ENCODE results near the gene COL13A1.

COL13A1 gene

DNA sequence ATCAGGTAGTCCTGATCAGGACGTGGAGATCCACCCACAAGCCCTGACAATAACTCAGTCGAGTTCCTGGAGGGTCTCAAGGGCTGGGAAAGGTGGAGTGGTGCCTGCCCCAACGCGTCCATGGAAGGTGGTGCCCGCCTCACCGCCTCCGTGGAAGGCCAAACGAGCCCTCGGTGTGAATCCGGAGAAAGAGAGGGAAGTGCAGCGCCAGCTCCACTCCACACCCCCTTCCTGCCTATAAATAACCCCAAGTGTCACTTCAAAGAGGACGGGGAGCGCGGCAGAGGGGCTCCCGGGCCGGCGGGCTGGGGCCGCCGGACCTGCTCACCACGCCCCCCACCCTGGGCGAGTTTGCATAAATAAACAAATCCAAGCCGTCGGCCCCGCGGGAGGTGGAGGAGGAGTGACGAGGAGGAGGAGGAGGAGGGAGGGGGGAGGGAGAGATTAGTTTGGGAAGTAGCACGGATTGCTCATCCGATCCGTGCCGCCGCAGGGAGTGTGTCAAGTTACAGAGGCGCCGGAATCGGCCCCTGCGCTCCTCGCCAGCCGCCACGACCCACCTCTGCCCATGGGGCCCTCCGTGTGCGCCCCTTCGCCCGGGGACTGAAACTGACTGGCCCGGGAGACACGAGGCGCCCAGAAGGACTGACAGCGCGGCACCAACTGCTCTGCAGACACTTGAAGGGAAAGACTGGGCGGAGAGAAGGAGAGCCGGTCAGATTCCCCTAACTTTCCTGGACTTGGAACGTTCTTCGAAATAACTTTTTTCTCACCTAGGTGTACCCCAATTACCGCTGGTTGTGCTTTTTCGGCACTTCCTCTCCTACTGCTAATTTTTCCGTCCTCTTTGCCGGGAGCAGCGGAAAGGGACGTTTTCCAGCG, at the start of gene COL13A1:
TSS of gene COL13A1 (plus strand) at position 473 of the 882 bp plus-strand sequence. CDS start 518 bp downstream, outside the sequence.
- DNase-seq (ENCODE audit: low read depth in 2 of 2) = no peak

DNA sequence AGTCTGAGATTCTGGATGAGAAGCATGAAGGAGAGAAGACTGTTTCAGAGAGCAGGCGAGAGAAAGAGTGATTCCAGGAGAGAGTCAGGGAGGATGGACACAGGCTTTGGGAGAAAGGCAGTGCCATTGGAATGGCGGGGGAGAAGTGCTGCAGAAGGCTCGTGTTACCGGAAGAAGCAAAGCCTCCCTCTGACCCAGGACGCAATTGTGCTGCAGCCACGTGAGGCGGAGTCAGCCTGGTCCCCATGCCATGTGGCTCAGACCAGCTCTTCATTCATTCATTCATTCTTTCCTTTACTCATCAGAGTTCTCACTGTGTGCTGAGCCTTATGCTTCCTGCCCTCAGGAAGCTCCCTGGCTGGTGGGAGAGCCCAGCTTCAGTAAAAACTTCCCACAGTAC, 49.2 kb upstream of the COL13A1 start:
- no peak for DNase-seq (ENCODE audit: low read depth in 2 of 2)

DNA sequence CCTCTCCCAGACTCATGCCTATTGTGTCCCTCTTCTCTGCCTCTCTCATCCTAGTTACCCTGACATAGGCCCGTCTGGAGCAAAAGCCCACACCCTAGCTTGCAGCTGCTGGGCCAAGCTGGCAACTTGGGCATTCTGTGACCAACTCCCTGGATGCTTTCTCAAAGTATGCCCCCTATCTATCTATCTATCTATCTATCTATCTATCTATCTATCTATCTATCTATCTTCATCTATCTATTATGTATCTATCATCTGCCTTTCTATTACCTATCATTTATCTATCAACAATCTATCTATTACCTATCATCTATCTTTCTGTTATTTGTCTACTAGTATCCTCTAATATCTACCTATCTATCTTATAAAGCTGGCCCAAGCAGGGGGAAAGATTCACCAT, 45.4 kb upstream of the COL13A1 start:
- DNase-seq (ENCODE audit: low read depth in 2 of 2) = no peak

GRCh38 chr10:69757206-69757552, 44.5 kb upstream of the COL13A1 start:
- DNase-seq (ENCODE audit: low read depth in 2 of 2) = no peak

DNA sequence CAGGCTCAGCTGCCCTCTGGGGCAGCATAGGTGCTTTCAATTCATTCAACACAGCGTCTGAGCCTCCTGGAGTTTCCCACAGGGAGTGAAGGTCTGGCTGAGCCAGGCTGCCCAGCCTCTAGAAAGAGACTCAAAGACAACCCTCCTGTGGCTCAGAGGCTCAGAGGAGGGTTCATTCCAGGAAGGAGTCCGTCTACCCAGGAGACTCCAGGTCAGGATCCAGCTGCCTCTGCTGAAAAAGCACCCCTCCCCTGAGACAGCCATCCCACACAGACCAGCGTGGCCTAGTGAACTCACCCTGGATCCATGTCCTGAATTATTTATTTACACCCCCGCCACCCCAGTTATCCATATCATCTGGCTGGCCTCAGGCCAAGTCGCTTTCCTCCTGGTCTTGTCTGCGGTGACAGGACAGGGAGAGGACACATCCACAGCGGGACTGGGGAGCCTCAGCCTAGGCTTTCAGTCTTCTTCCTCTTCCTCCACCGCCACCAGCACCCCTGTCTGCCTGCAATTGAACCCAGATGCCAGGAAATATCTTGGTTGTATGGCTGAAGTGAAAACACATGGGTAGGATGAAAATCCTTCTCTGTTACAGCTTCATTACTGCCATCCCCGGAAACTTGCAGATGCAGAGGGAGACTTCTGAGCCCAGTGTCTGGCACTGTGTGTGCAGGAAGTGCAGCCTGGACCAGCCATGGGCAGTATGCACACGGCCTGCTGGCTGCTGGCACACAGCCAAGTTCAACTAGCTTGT, 44.0 kb upstream of the COL13A1 start:
- DNase-seq (ENCODE audit: low read depth in 2 of 2) = no peak

DNA sequence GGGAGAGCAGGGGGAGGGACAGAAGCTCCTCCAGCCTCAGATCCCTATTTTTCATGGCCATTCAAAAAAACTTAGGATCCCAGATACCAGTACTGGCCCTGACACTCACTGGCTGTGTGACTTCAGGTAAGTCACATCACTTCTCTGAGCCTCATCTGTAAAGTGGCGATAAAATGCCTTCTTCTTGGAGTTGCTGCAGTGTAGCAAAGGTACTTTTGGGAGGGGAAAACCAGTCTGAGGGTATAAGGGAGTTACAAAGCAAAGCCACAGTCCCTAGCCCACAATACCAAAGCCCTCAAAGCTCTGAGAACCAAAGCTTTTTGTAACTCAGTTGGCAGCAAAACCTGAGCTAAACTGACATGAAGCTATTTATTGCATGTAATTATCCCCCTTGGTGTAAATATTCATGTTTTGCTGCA, 43.4 kb upstream of the COL13A1 start:
- DNase-seq (ENCODE audit: low read depth in 2 of 2) = no peak

GRCh38 chr10:69759641-69760040, 42.1 kb upstream of the COL13A1 start:
- DNase-seq (ENCODE audit: low read depth in 2 of 2) = no peak

DNA sequence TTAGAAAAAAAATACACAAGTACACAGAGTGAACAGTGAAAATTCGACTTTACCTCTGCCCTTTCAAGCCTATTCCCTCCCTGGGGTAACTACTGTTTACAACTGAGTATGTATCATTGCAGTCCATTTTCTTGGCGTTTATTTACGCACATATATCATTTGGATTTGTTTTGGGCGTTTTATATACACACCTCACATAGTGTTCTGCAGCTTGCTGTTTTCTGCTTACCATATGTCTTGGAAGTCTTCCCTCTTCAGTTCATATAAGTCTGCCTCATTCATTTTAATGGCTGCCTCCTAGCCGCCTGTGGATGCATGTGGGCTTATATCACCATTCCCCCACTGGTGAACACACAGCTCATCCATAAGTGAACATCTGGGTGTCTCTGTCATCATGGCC, 41.6 kb upstream of the COL13A1 start:
- DNase-seq (ENCODE audit: low read depth in 2 of 2) = no peak

GRCh38 chr10:69761320-69761719, 40.4 kb upstream of the COL13A1 start:
- no peak for DNase-seq (ENCODE audit: low read depth in 2 of 2)

DNA sequence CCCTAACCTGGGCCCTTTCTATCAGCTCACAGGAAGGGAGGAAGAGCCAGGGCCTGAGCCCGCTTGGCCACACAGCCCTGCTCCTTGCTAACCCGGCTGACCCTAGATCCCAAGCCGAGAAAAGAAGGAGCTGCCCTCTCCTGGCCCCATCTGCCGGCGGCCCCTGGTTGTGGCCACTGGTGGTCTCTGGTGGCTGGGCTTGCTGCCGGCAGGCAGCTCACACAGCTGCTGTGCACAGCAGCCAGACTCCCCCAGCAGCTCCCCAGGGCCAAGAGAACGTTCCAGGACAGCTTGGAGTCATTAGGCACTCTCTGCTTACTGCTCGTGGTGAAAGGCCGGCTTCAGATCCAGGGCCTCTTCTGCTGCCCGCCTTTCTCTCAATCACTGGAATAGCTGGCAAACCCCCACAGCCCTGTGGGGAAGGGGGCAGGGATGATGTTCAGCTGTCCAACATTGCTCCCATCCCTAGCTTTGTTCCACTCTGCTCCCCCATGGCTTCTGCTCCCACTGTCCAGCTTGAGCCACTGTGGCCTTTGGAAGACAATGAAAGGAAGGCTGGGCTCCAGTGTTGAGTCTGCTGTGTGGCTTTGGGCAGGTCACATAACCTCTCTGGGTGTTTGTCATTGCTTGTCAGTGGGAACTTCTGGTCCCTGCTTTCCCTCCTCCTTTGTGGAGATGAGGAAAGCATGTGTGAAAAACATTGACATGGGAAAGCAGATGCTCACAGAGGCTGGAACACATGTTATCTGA, 35.4 kb upstream of the COL13A1 start:
- no peak for DNase-seq (ENCODE audit: low read depth in 2 of 2)

DNA sequence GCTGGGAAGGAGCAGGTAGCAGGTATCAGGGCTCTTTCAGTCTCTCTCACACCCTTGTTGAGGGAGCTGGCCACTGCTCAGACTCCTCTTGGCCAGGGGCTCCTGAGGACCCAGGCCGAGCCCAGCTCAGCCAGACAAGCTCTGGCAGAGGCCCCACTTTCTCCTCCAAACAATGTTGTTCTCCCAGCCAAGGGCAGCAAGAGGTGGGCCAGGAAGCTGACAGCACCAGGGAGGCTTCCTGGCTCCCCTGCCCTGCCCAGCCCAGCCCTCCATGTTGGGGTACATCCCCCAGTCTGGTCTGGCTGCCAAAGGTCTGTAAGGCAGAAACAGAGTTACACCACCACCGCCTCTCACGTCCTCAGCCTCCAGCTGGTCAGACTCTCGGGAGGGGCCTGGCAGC, 33.9 kb upstream of the COL13A1 start:
- DNase-seq (ENCODE audit: low read depth in 2 of 2) = no peak

DNA sequence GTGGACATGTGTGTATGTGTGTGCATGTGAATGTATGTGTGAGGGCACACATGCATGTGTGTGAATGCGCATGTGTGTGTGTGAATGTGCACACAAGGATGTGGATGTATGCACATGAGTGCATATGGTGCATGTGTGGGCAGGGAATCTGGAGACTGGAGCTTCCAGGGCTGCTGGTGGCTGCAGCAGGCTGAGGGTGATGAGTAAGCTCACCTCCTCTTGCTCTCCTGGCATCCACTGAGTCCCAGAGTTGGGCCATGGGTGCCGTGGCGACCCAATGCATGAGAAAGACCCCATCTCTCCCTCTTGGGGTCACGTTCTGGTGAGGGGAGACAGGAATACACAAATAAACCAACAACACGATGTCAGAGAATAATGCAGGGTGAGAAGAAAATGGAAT, 33.3 kb upstream of the COL13A1 start:
- DNase-seq (ENCODE audit: low read depth in 2 of 2) = no peak

DNA sequence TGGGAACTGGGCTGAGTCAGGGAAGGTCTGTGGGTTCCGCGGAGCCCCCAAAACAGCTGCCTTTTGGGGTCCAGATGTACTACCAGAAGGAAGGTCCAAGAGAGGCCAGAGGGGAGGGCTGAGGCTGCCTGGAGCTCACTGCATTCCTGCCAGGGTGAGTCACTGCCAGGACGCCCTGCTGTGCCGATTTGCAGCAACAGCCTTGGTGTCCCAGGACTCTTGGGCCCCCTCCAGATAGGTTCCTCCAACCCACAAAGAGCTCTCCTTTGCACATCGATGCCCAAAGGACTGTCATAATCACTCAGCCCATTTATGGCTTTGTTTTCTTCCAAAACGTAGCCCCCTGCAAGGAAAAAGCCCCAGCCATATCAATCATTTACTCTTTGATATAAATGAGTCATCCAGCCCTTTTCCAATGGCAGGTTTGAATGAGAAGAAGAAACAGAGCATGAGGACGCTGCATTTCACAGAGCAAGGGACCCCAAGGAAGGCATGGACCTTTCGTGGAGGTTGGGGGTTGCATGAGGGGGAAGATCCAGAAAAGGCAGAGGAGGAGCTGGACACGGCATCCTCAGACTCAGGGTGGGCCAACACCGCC, 32.2 kb upstream of the COL13A1 start:
- DNase-seq (ENCODE audit: low read depth in 2 of 2) = no peak

DNA sequence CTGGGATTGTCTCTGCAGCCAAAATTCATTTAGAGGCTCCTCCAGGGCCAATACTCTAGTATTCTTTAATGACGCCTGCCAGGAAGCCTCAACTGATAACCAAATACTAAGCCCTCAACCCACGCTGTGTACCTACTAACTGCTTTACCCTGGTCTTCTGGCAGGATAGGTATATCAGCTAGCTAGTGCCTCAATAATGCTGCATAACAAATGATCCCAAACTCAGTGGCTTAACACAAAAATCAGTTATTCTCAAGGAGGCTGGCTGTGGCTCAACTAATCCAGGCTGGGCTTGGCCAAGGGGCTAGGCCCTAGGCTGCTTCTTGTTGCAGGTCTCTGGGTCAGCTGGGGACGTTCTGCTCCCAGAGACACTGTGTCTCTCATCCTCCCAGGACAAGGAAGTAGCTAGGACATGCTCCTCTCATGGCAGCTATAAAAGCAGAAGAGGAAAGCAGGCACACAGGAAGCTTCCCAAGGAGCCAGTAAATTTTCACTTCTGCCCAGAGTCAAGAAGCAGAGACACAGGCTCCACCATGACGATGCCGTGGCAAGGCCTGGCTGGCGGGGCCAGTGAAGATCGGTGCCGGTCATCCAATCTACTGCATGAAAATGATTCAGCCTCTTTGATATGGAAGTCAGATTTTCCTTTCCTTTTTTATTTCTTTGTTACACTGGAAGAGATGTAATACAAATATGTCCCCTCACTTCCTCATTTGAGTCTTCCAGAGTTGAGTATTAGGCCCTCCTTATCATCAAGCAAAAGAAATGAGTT, 28.6 kb upstream of the COL13A1 start:
- no peak for DNase-seq (ENCODE audit: low read depth in 2 of 2)

GRCh38 chr10:69774596-69774995, 27.1 kb upstream of the COL13A1 start:
- DNase-seq (ENCODE audit: low read depth in 2 of 2) = no peak

- no peak for DNase-seq (ENCODE audit: low read depth in 2 of 2)
These were observed 21.6 kb upstream of the COL13A1 start for GRCh38 chr10:69780077-69780476.

GRCh38 chr10:69781576-69781975, 20.1 kb upstream of the COL13A1 start:
- no peak for DNase-seq (ENCODE audit: low read depth in 2 of 2)

GRCh38 chr10:69783515-69783914, 18.2 kb upstream of the COL13A1 start:
- no peak for DNase-seq (ENCODE audit: low read depth in 2 of 2)

DNA sequence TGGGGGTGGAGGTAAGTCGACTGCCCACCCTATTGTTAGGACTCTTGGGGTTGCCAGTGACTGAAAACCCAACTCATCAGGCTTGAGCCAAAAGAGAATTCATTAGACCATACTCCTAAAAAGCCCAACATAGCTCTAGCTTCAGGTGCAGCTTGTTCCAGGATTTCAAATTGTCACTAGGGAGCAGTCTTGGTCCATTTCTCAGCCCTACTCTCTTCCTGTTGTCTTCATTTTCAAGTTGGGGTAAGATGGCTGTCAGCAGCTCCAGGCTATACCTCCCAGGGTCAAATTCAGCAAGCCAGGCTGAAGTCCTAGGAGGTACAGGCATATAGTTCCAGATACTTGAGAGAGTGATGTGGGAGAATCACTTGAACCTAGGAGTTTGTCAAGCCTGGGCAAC, 14.9 kb upstream of the COL13A1 start:
- no peak for DNase-seq (ENCODE audit: low read depth in 2 of 2)

- no peak for DNase-seq (ENCODE audit: low read depth in 2 of 2)
These were observed 14.0 kb upstream of the COL13A1 start for GRCh38 chr10:69787681-69788080.

DNA sequence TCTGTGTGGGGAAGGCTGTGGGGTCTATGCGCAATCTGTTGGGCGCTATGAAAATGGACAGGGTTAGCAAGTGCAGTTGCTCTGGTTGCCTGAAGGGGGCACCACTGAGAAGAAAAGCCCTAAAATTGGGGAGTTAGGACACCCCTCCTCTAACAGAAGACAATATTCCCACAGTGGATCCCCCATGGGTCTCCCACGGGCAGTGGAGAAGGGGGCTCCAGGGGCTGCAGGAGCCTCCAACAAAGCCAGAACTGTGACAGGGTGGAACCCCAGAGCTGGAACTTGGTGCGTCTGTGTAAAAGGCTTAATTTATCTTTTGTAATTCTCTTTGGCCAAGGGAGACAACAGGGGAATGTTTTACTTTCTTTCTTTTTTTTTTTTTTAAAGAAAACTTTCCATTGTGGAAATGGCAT, 12.5 kb upstream of the COL13A1 start:
- no peak for DNase-seq (ENCODE audit: low read depth in 2 of 2)
